Measurements from ENCODE around the gene PPM1M.

- TF ChIP-seq EP300 (IDR thresholded peaks at IDR 0.05; ENCODE audit: borderline replicate concordance): no peak
- no peak for TF ChIP-seq TCF12 (IDR thresholded peaks at IDR 0.05; ENCODE audit: low read depth)
- no peak for TF ChIP-seq YY1 (IDR thresholded peaks at IDR 0.05; ENCODE audit: low read depth)
- no peak for TF ChIP-seq USF1 (IDR thresholded peaks at IDR 0.05)
- no peak for TF ChIP-seq RAD21 (IDR thresholded peaks at IDR 0.05; ENCODE audit: low read depth)
- no peak for TF ChIP-seq ZBTB7A (IDR thresholded peaks at IDR 0.05; ENCODE audit: low read depth)
- no peak for TF ChIP-seq CREB1 (IDR thresholded peaks at IDR 0.05; ENCODE audit: low read depth)
These were observed 16.9 kb downstream of the PPM1M start for GRCh38 chr3:52262447-52262846.

All from Ishikawa (cell line).